Mammary epithelial cell (primary cell): Measurements from ENCODE around the gene CMTM7.

Experiments
- CTCF ChIP-seq, 2 donors: IDR thresholded peaks in 1 of 2; conservative IDR thresholded peaks in 1 of 2; 2 replicates each; pipeline ENCODE4 v1.5.1; 2011 to 2012; ENCODE audit warnings: inconsistent platforms in 2 of 2, low read length in 2 of 2, mild to moderate bottlenecking in 2 of 2, control low read depth in 1 of 2, low read depth in 1 of 2; ENCODE audit not compliant: insufficient read depth in 1 of 2; ENCODE audit errors: extremely low read depth in 1 of 2
- EZH2 ChIP-seq: IDR thresholded peaks from 2 replicates; pipeline ENCODE4 v1.6.1; 2012; ENCODE audit warnings: low read length, inconsistent platforms, borderline replicate concordance

DNA sequence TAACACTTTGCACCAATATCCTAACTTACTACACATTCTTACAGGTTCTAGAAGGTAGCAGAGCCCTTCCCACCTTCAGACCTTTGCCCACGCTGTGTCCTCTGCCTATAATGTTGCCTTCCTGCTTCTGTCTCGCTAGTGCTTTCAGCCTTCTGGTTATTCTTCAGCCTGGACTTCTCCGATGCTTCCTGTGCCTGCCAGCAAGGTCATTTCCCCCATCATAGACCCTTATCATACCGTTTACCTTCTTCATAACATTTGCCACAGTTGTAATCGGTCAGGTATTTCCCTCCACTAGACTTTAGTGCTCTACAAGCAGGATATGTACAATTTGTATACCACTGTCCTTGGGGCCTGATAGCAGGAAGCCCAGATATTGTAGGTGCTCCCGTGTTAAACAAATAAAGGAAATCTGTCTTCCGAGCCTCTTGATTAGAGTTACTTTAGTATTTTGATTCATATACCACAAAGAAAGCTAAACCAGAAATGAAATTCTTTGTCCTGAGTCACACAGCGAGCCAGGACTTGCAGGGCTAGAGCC, 35.8 kb upstream of the CMTM7 start:
- no peak for TF ChIP-seq CTCF (conservative IDR thresholded peaks at IDR 0.05 in 1 of 2, IDR thresholded peaks at IDR 0.05 in 1 of 2; ENCODE audit: extremely low read depth in 1 of 2, insufficient read depth in 1 of 2, low read depth in 1 of 2, low read length in 2 of 2)
- no peak for TF ChIP-seq EZH2
